Epidermal melanocyte (primary cell): ENCODE data around the gene AASS.
A peak's percentile ranks its signal among the peaks of the same experiment; 100 is the strongest.
"Not testable (repeated sequence)": the region's sequence is repeated elsewhere in the genome, so short reads cannot be mapped to it uniquely, and the experiment has no call there.

Experiments used
- DNase-seq: peaks from one replicate; pipeline ENCODE4 v3.0.0; 2011; ENCODE audit warnings: low spot score; ENCODE audit not compliant: insufficient read length

Gene AASS

GRCh38 chr7:122143751-122144711 lies at the start of gene AASS:
AASS (minus strand) TSS chr7:122144249; CDS start chr7:122133726, 10,523 bp downstream.
- DNase-seq = peak; percentile 85

- no peak for DNase-seq
Observed at GRCh38 chr7:122188785-122189184, 44.7 kb upstream of the AASS start.

GRCh38 chr7:122183106-122183505 lies 39.1 kb upstream of the AASS start:
- no peak for DNase-seq

- DNase-seq = no peak
Observed at GRCh38 chr7:122182081-122182480, 38.0 kb upstream of the AASS start.

GRCh38 chr7:122172144-122172543 lies 28.1 kb upstream of the AASS start:
- DNase-seq = not testable (repeated sequence)

- DNase-seq = no peak
Observed at GRCh38 chr7:122166740-122167139, 22.7 kb upstream of the AASS start.

GRCh38 chr7:122166275-122166674 lies 22.2 kb upstream of the AASS start:
- no peak for DNase-seq

DNA sequence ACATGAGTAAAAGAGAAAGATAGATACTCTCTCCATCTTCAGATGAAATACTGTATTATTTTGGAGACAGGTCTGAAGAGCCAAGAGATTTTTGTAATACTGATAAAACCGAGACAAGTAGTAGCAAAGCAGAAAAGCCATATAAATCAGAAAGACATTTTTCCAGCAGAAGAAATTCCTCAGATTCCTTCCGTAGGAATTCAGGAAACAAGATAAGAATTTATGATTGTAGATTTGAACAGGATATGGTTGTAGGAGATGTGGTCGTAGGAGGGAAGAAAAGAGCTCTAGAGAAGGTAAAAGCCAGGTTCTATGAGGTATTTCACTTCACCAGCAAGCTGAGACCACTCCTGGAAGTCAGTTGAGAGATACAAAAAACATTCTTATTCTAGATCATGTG lies 17.6 kb upstream of the AASS start:
- DNase-seq = no peak

GRCh38 chr7:122155566-122155965 lies 11.5 kb upstream of the AASS start:
- DNase-seq = no peak

GRCh38 chr7:122148878-122149277 lies 4.8 kb upstream of the AASS start:
- DNase-seq = no peak

GRCh38 chr7:122148081-122148480 lies 4.0 kb upstream of the AASS start:
- no peak for DNase-seq

DNA sequence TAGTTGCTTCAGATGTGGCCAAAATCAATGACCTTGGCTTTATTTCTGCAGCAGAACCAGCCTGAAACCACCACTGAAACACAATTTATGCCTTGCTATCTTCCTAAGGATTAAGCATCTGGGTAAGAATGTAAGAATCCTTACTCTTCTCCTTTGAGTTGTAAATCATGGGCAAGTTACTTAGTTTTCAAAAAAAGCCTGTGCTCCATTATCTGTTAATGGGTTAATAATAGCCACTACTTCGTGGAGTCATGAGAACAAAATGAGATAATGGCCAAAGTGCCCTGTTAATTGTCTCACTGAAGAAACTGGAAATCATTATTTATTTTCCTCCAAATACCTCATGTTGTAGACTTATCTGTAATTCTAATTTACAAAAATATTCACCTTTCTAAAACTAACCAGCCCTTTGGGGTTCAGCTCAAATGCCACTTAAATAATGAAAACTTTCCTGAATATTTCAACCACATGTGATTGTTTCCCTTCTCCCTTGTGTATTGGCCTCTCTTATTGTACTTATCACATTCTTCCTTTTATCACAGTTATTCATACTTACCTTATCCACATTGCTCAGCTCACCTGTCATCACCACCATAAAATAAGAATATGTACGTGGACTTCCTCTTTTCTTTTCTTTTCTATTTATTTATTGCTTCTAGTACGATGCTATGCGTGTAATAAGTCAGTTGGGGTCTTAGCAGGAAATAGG lies 2.0 kb upstream of the AASS start:
- DNase-seq = no peak

DNA sequence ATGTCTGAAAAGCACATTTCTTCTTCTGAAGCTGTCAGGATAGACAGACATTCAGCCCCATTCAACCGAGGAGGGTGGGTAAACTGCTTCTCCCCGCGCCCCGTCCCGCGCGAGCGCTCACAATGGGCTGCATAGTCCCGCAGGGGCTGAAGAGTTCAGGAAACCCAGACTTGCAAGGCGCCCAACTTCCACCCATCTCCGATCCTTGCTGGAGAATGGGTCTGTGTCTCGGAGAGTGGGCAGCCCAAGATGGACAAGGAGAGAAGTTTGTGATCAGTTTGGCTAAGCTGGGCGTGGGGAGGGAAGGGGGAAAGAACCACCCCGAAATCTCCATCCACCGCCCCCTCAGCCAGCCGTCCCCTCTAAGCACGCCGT lies 686 bp downstream of the AASS start:
- no peak for DNase-seq

GRCh38 chr7:122140918-122141317 lies 3.1 kb downstream of the AASS start:
- no peak for DNase-seq

DNA sequence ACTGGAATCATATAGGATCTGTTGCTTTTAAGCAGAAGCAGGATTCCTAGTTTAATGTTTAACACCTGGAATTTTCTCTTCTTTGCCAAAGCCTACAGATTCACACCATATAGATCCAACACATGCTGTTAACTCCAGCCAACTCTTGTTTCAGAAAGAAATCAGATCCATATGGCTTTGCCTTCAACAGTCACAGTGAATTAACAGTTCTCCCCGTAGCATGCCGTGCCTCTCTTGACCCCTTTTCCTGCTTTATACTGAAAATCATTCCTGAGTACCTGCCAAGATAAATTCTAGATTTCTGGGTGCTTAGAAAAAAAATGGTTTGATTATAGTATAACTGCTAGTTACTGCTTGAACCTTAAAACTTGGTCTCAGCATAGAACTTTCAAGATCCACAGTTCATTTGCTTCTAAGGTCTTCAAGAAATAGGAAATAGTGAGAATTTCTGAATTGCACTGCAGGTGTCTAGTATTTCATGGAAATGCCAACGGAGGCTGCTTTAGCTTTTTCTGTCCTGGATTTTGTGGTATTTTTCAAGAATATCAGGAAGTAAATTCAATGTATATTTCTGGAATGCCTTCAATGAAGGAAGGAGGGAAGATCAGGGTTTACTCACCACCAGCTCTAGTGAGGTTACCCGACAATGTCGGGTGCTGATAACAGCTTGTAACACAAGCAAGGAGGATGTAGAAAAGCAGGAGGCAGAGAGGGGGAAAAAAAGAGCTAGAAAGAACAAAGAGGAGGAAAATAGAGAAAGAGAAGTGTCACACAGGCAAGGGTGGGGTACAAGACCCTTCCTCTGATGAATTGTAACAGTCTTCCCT lies 6.6 kb downstream of the AASS start:
- DNase-seq = no peak

- DNase-seq = no peak
Observed at GRCh38 chr7:122136639-122137245, 7.3 kb downstream of the AASS start.

DNA sequence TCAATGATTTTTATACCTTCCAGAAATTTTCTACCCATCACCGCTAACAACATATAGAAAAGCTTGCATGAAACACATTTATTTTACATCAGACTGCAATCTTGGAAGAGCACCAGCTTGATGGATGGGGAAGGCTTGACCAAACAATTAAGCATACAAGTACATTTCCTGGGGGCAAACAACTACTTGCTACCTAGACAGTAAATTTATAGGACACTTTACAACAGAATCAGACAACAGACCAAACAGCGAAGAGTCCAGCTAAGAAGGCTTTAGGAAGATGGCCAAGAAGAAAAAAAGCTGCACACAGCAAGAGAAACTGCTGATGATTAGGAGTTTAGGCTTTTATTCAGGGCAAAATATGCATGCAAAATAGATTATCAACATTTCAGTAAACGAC lies 8.0 kb downstream of the AASS start:
- no peak for DNase-seq

- DNase-seq = no peak
Observed at GRCh38 chr7:122135275-122135674, 8.8 kb downstream of the AASS start.

DNA sequence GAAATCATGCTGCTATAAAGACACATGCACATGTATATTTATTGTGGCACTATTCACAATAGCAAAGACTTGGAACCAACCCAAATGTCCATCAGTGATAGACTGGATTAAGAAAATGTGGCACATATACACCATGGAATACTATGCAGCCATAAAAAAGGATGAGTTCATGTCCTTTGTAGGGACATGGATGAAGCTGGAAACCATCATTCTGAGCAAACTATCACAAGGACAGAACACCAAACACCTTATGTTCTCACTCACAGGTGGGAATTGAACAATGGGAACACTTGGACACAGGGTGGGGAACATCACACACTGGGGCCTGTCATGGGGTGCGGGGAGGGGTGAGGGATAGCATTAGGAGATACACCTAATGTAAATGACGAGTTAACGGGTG lies 9.3 kb downstream of the AASS start:
- DNase-seq = not testable (repeated sequence)

- no peak for DNase-seq
Observed at GRCh38 chr7:122133477-122133876, 10.6 kb downstream of the AASS start.

- DNase-seq = no peak
Observed at GRCh38 chr7:122132341-122132740, 11.7 kb downstream of the AASS start.
